Endothelial cell of hepatic sinusoid (primary cell): ENCODE results near the gene CCDC80.
"Not testable (repeated sequence)": the region's sequence is repeated elsewhere in the genome, so short reads cannot be mapped to it uniquely, and the experiment has no call there.

Experiments
- in situ Hi-C: cut with HindIII; loops from 2 replicates; pipeline ENCODE4 v1.10.0; 2017; ENCODE audit warnings: low sequenced_read_pairs

CCDC80 gene

GRCh38 chr3:112593258-112593657, 47.7 kb downstream of the CCDC80 start:
- in situ Hi-C loops = no loop called here

- in situ Hi-C loops = loop anchor here (5.0 kb wide), 1 partner anchor 395 kb away; no protein-coding TSS in a partner anchor
Observed at GRCh38 chr3:112587336-112587735, 53.6 kb downstream of the CCDC80 start.

- in situ Hi-C loops = loop anchor here (5.0 kb wide), 1 partner anchor 397 kb away; no protein-coding TSS in a partner anchor
Observed at GRCh38 chr3:112585782-112586181, 55.2 kb downstream of the CCDC80 start.

- in situ Hi-C loops = no loop called here
Observed at GRCh38 chr3:112583105-112583504, 57.8 kb downstream of the CCDC80 start.

- in situ Hi-C loops = no loop called here
Observed at GRCh38 chr3:112582244-112582874, 58.6 kb downstream of the CCDC80 start.

- in situ Hi-C loops = no loop called here
Observed at GRCh38 chr3:112579697-112580096, 61.2 kb downstream of the CCDC80 start.

GRCh38 chr3:112579232-112579631, 61.7 kb downstream of the CCDC80 start:
- in situ Hi-C loops = no loop called here

- in situ Hi-C loops = no loop called here
Observed at GRCh38 chr3:112572701-112573100, 68.2 kb downstream of the CCDC80 start.

GRCh38 chr3:112569265-112569664, 71.7 kb downstream of the CCDC80 start:
- in situ Hi-C loops = no loop called here

- in situ Hi-C loops = no loop called here
Observed at GRCh38 chr3:112568642-112569041, 72.3 kb downstream of the CCDC80 start.

- in situ Hi-C loops = no loop called here
Observed at GRCh38 chr3:112564940-112565305, 76.0 kb downstream of the CCDC80 start.

GRCh38 chr3:112564247-112564939, 76.5 kb downstream of the CCDC80 start:
- in situ Hi-C loops = not testable (repeated sequence)

GRCh38 chr3:112561734-112562529, 79.0 kb downstream of the CCDC80 start, which contains the start of the genes ATG3 and SLC35A5:
Gene ATG3, minus strand, starts transcription at chr3:112561962. Its CDS starts 434 bp downstream, at chr3:112561528.
Gene SLC35A5, plus strand, starts transcription at chr3:112562045. Its CDS starts 1,359 bp downstream, at chr3:112563404.
- in situ Hi-C loops = no loop called here

GRCh38 chr3:112561484-112561733, 79.5 kb downstream of the CCDC80 start:
- in situ Hi-C loops = no loop called here

- in situ Hi-C loops = no loop called here
Observed at GRCh38 chr3:112560721-112561483, 80.0 kb downstream of the CCDC80 start.

GRCh38 chr3:112560307-112560706, 80.6 kb downstream of the CCDC80 start:
- in situ Hi-C loops = no loop called here

- in situ Hi-C loops = no loop called here
Observed at GRCh38 chr3:112557976-112558375, 83.0 kb downstream of the CCDC80 start.

GRCh38 chr3:112555535-112556170, 85.3 kb downstream of the CCDC80 start:
- in situ Hi-C loops = no loop called here

- in situ Hi-C loops = no loop called here
Observed at GRCh38 chr3:112550859-112551258, 90.1 kb downstream of the CCDC80 start.
